ENCODE measurements around the gene H1-8.

- TF ChIP-seq, protein P1, sequence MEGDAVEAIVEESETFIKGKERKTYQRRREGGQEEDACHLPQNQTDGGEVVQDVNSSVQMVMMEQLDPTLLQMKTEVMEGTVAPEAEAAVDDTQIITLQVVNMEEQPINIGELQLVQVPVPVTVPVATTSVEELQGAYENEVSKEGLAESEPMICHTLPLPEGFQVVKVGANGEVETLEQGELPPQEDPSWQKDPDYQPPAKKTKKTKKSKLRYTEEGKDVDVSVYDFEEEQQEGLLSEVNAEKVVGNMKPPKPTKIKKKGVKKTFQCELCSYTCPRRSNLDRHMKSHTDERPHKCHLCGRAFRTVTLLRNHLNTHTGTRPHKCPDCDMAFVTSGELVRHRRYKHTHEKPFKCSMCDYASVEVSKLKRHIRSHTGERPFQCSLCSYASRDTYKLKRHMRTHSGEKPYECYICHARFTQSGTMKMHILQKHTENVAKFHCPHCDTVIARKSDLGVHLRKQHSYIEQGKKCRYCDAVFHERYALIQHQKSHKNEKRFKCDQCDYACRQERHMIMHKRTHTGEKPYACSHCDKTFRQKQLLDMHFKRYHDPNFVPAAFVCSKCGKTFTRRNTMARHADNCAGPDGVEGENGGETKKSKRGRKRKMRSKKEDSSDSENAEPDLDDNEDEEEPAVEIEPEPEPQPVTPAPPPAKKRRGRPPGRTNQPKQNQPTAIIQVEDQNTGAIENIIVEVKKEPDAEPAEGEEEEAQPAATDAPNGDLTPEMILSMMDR (conservative IDR thresholded peaks at IDR 0.05 in 1 of 2, IDR thresholded peaks at IDR 0.05 in 1 of 2; ENCODE audit: extremely low read depth in 1 of 2, insufficient read depth in 1 of 2, low read depth in 1 of 2, low read length in 2 of 2): no peak
- TF ChIP-seq EZH2 (IDR thresholded peaks at IDR 0.05; ENCODE audit: borderline replicate concordance, low read length): no peak
Observed at GRCh38 chr3:129539206-129539605, 3.8 kb upstream of the H1-8 start.

Data from mammary epithelial cell (primary cell).